GM23248 (cell line): ENCODE data around the gene KLHL6.

Experiments used
- EZH2 ChIP-seq: fragments of 200-600 bp; sonication (generic); IDR thresholded peaks from 2 replicates; pipeline ENCODE4 v1.6.1; 2018; ENCODE audit warnings: antibody characterized with exemption, mild to moderate bottlenecking; ENCODE audit not compliant: insufficient read depth, poor library complexity, severe bottlenecking
- EZH2phosphoT487 ChIP-seq: fragments of 200-600 bp; sonication (generic); IDR thresholded peaks from 2 replicates; pipeline ENCODE4 v1.6.1; 2018; ENCODE audit warnings: antibody characterized with exemption, moderate library complexity, mild to moderate bottlenecking, low read depth; ENCODE audit not compliant: insufficient read depth

- TF ChIP-seq EZH2phosphoT487 (no peak), EZH2 (no peak)
Observed at GRCh38 chr3:183485585-183485984, 69.9 kb downstream of the KLHL6 start.
